Esophagus muscularis mucosa (tissue), 3 donors: ENCODE measurements around the gene RPL13.

ENCODE experiments used
- CTCF ChIP-seq, 3 experiments: fragments of 200-600 bp in 2 of 3; fragments of 450-650 bp in 1 of 3; sonication (generic) in 2 of 3; IDR thresholded peaks; one replicate each; pipeline ENCODE4 v1.5.1; 2017 to 2019; ENCODE audit warnings: antibody characterized with exemption in 3 of 3, mild to moderate bottlenecking in 2 of 3, moderate library complexity in 1 of 3
- POLR2AphosphoS5 ChIP-seq, 2 donors: sonication (generic); formaldehyde crosslinking; IDR thresholded peaks; one replicate each; pipeline ENCODE4 v1.6.1; 2017; ENCODE audit warnings: antibody characterized with exemption in 2 of 2

- TF ChIP-seq CTCF (IDR thresholded peaks at IDR 0.05) = no peak
- TF ChIP-seq POLR2AphosphoS5 (IDR thresholded peaks at IDR 0.05) = no peak
These were observed 28.9 kb downstream of the RPL13 start for GRCh38 chr16:89589241-89589926.
